Measurements from ENCODE around the gene ACOT8. TPM values are rescaled to one million over a fixed set of nuclear protein-coding genes. Genes with fewer than 3 reads are reported as not detected.
"Not testable (repeated sequence)": the region's sequence is repeated elsewhere in the genome, so short reads cannot be mapped to it uniquely, and the experiment has no call there.

The ACOT8 gene
- total RNA-seq, 4 donors from 2014 or later: 84.6 to 108 (median 99.7) TPM

DNA sequence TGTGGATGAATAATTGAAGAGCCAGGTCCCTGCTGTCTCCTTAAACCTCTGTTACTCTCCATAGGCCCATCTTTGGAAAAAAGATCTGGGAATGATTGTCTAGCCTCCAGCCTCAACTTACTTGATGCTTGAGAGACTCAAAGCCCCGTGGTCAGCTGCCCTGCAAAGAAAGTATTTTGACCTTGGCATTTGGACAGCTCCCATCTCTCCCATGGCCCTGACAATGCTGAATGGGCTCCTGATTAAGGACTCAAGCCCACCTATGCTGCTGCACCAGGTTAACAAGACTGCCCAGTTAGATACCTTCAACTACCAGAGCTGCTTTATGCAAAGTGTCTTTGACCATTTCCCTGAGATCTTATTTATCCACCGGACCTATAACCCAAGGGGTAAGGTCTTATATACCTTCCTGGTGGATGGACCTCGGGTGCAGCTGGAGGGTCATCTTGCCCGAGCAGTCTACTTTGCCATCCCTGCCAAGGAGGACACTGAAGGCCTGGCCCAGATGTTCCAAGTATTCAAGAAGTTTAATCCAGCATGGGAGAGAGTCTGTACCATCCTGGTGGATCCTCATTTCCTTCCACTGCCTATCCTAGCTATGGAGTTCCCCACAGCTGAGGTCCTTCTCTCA, 25.4 kb upstream of the ACOT8 start:
- H3K4me3 ChIP-seq: no peak overlapping the region
- no peak for TF ChIP-seq POLR2A (IDR thresholded peaks at IDR 0.05)
- TF ChIP-seq, protein P1, sequence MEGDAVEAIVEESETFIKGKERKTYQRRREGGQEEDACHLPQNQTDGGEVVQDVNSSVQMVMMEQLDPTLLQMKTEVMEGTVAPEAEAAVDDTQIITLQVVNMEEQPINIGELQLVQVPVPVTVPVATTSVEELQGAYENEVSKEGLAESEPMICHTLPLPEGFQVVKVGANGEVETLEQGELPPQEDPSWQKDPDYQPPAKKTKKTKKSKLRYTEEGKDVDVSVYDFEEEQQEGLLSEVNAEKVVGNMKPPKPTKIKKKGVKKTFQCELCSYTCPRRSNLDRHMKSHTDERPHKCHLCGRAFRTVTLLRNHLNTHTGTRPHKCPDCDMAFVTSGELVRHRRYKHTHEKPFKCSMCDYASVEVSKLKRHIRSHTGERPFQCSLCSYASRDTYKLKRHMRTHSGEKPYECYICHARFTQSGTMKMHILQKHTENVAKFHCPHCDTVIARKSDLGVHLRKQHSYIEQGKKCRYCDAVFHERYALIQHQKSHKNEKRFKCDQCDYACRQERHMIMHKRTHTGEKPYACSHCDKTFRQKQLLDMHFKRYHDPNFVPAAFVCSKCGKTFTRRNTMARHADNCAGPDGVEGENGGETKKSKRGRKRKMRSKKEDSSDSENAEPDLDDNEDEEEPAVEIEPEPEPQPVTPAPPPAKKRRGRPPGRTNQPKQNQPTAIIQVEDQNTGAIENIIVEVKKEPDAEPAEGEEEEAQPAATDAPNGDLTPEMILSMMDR (IDR thresholded peaks at IDR 0.05): no peak
- no peak for TF ChIP-seq POLR2AphosphoS5 (IDR thresholded peaks at IDR 0.05)
- TF ChIP-seq EP300 (IDR thresholded peaks at IDR 0.05; ENCODE audit: low read depth): no peak
- peaks cover 0 to 11% (median 5%) of the 10 kb centered on the region in 4 donors for H3K36me3 ChIP-seq
- in situ Hi-C loops (cut with MboI; ENCODE audit: low pct_ligation_motif_present in 1 of 4, low pct_unique_long_range_greater_than_20kb in 1 of 4, low sequenced_read_pairs in 3 of 4) (no loop called here), intact Hi-C loops (cut with DNase I; ENCODE audit: low total_unique reads) (no loop called here)
- 82 to 100% methylated on average over 2 to 4 of the region's 4 CpGs for WGBS, 2 donors (ENCODE audit: low coverage in 1 of 2)
- peaks cover 10 to 26% (median 14%) of the 10 kb centered on the region in 4 donors for H3K4me1 ChIP-seq
- no peak overlapping the region for H3K27ac ChIP-seq
- no peaks in the 10 kb centered on the region for H3K27me3 ChIP-seq
- no peak for DNase-seq
- H3K9me3 ChIP-seq: no peaks in the 10 kb centered on the region

DNA sequence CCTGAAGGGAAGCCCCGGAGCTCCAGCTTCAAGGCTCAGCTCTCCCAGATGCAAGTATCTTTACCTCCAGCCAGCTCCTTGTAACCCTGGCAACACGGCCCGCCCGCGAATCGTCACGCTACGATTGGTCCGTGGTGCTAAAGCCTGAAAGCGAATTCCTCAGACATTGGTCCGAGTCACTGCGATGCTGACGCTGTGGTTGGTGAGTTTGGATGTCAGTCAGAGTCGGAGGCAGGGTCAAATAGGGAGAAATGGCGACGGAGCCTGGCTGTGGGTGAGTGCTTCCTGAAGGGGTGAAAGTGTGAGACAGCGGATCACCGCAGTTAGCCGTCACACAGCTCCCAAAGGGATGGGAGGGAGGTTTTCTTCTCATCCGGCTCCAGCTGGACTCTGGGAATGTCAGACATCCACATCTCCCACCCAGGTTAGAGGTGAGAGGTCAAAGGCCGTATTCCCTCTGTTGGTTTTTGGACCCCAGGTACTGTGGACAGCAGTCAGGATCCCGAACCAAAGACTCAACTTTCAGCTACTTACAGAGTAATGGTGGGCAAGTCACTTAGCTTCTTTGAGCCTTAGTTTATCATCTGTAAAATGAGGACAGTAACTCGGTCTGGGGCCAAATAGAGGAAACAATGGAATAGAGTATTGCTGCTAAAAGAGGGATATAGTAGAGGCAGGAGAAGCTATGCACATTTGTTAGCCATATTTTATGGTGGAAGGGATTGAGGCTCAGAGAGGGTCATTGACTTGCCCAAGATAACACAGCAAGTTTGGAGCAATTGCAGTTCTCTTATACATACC, 24.0 kb upstream of the ACOT8 start, which contains the start of gene ZSWIM1:
Gene ZSWIM1 (plus strand): TSS at position 240 of the 801 bp plus-strand sequence. CDS start 1,366 bp downstream, outside the sequence.
- Histone ChIP-seq H3K4me3 (peak within 1 kb of the TSS; percentile 50 to 70 (median 56)), H3K9me3 (no peaks in the 10 kb centered on the region), H3K4me1 (peaks cover 10 to 26% (median 14%) of the 10 kb centered on the region in 4 donors), H3K36me3 (peaks cover 0 to 12% (median 8%) of the 10 kb centered on the region in 4 donors), H3K27me3 (no peaks in the 10 kb centered on the region), H3K27ac (peak within 1 kb of the TSS; percentile 88 to 89 (median 88))
- WGBS, 2 donors (ENCODE audit: low coverage in 1 of 2): 1% methylated on average over 13 to 23 of the region's 23 CpGs
- TF ChIP-seq EP300 (IDR thresholded peaks at IDR 0.05; ENCODE audit: low read depth) (no peak), POLR2AphosphoS5 (IDR thresholded peaks at IDR 0.05) (peak; percentile 63 to 78 (median 75)), POLR2A (IDR thresholded peaks at IDR 0.05) (peak; percentile 60)
- TF ChIP-seq, protein P1 (IDR thresholded peaks at IDR 0.05): peak in 1 of 5 experiments; percentile 17
- intact Hi-C loops (cut with DNase I; ENCODE audit: low total_unique reads) (no loop called here), in situ Hi-C loops (cut with MboI; ENCODE audit: low pct_ligation_motif_present in 1 of 4, low pct_unique_long_range_greater_than_20kb in 1 of 4, low sequenced_read_pairs in 3 of 4) (no loop called here)
- peak; percentile 100 for DNase-seq

DNA sequence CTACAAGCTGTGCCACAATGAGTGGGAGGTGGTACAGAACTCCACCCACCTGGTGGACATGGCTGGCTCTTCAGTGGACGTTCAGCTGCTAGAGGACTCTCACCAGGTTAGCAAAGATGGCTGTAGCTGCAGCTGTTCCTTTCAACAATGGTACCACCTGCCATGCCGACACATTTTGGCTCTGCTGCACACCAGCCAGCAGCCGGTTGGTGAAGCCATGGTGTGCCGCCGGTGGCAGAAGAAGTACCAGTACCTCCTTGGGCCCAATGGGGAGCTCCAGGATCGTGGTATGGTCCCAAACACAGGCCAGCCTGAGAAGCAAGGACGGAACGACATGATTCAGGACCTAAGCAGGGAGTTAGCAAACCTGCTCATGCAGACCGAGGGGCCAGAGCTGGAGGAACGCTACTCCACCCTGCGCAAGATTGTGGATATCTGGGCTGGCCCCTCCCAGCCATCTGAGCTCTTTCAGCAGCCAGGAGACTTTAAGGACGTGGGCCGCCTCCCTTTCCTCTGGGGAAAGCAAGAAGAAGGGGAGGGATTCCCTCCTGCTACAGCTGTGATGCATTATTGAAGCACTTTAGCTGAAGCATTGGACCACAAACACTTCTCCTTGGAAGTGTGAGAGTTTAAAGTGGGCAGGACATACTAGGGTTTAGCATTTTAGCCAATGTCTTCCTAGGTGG, 21.0 kb upstream of the ACOT8 start:
- peaks cover 8 to 19% (median 12%) of the 10 kb centered on the region in 4 donors for H3K4me1 ChIP-seq
- in situ Hi-C loops (cut with MboI; ENCODE audit: low pct_ligation_motif_present in 1 of 4, low pct_unique_long_range_greater_than_20kb in 1 of 4, low sequenced_read_pairs in 3 of 4): no loop called here
- intact Hi-C loops (cut with DNase I; ENCODE audit: low total_unique reads): no loop called here
- H3K36me3 ChIP-seq: peaks cover 0 to 12% (median 4%) of the 10 kb centered on the region in 4 donors
- H3K27me3 ChIP-seq: no peaks in the 10 kb centered on the region
- no peak for DNase-seq
- TF ChIP-seq POLR2AphosphoS5 (IDR thresholded peaks at IDR 0.05) (no peak), EP300 (IDR thresholded peaks at IDR 0.05; ENCODE audit: low read depth) (no peak), POLR2A (IDR thresholded peaks at IDR 0.05) (no peak)
- TF ChIP-seq, protein P1 (IDR thresholded peaks at IDR 0.05): no peak
- H3K9me3 ChIP-seq: no peaks in the 10 kb centered on the region
- no peak overlapping the region for H3K27ac ChIP-seq
- WGBS, 2 donors (ENCODE audit: low coverage in 1 of 2): 90% methylated on average over 13 of the region's 13 CpGs; no CpG with 5 or more reads in 1 of the 2 donors
- no peak overlapping the region for H3K4me3 ChIP-seq

DNA sequence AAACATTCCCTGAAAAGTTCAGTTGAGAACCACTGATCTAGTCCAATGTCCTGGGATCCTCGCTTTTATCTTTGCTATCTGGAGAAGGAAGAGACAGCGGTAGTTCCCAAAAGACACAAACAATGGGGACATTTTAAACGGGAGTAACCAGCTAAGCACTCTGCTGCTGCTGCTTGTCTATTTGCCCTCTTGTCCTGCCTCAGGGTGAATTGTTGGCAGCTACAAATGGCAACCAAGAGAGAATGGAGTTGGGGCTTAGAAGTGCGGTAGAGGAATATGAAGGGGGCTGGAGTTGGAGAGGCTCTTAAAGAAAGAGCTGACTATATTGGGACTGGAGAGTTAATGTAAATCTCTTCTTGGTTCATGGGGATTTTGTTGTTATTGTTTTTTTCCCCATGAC, 17.4 kb upstream of the ACOT8 start:
- Histone ChIP-seq H3K4me1 (no peaks in the 10 kb centered on the region), H3K27me3 (no peaks in the 10 kb centered on the region), H3K9me3 (no peaks in the 10 kb centered on the region), H3K36me3 (peaks cover 0 to 12% (median 2%) of the 10 kb centered on the region in 4 donors), H3K27ac (no peak overlapping the region), H3K4me3 (no peak overlapping the region)
- in situ Hi-C loops (cut with MboI; ENCODE audit: low pct_ligation_motif_present in 1 of 4, low pct_unique_long_range_greater_than_20kb in 1 of 4, low sequenced_read_pairs in 3 of 4) (no loop called here), intact Hi-C loops (cut with DNase I; ENCODE audit: low total_unique reads) (no loop called here)
- 86 to 91% methylated on average over 4 of the region's 4 CpGs for WGBS, 2 donors (ENCODE audit: low coverage in 1 of 2)
- no peak for TF ChIP-seq POLR2A (IDR thresholded peaks at IDR 0.05)
- TF ChIP-seq EP300 (IDR thresholded peaks at IDR 0.05; ENCODE audit: low read depth): no peak
- TF ChIP-seq, protein P1 (IDR thresholded peaks at IDR 0.05): no peak
- no peak for TF ChIP-seq POLR2AphosphoS5 (IDR thresholded peaks at IDR 0.05)
- no peak for DNase-seq

DNA sequence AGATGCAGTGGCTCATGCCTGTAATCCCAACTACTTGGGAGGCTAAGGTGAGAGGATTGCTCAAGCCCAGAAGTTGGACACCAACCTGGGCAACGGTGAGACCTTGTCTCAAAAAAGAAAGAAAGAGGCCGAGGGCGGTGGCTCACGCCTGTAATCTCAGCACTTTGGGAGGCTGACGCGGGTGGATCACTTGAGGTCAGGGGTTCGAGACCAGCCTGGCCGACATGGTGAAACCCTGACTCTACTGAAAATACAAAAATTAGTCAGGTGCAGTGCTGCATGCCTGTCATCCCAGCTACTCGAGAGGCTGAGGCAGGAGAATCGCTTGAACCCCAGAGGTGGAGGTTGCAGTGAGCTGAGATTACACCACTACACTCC, 16.9 kb upstream of the ACOT8 start:
- H3K9me3 ChIP-seq; DNase-seq; H3K27me3 ChIP-seq; H3K27ac ChIP-seq; H3K4me1 ChIP-seq; in situ Hi-C loops (cut with MboI; ENCODE audit: low pct_ligation_motif_present in 1 of 4, low pct_unique_long_range_greater_than_20kb in 1 of 4, low sequenced_read_pairs in 3 of 4); H3K4me3 ChIP-seq; intact Hi-C loops (cut with DNase I; ENCODE audit: low total_unique reads): not testable (repeated sequence)
- WGBS, 2 donors (ENCODE audit: low coverage in 1 of 2): 91 to 96% methylated on average over 4 to 10 of the region's 10 CpGs
- peaks cover 0 to 12% (median 2%) of the 10 kb centered on the region in 4 donors for H3K36me3 ChIP-seq
